PC-9 (cell line): ENCODE results near the gene CSN1S1. TPM values are rescaled to one million over a fixed set of nuclear protein-coding genes. Genes with fewer than 3 reads are reported as not detected.

Experiments used
- BruUV-seq: library from RNA; stranded (reverse); fragments of 400-500 nt; replicated peaks from 2 replicates; lab custom pipeline; 2021; lab: Mats Ljungman, UMichigan
- CTCF ChIA-PET: fragments of 300-600 bp; sonication (Branson Sonifier 250); formaldehyde crosslinking; loops from one replicate; lab custom pipeline; 2022; ENCODE audit warnings: antibody characterized with exemption; lab: Charles Lee
- POLR2A ChIA-PET: fragments of 300-600 bp; sonication (Branson Sonifier 250); formaldehyde crosslinking; loops from one replicate; lab custom pipeline; 2022; ENCODE audit warnings: antibody characterized with exemption; ENCODE audit not compliant: unreplicated experiment; lab: Charles Lee
- DNase-seq, 2 experiments: peaks; one replicate each; pipeline versions ENCODE4 v3.0.0 to v3.0.0-alpha.2; 2015 to 2022; ENCODE audit warnings: mixed read lengths in 1 of 2
- H2AFZ ChIP-seq: fragments of 200-600 bp; sonication (generic); 2 replicates; pipeline ENCODE4 v1.8.1; 2017; ENCODE audit warnings: antibody characterized with exemption
- H3F3A ChIP-seq: fragments of 200-600 bp; sonication (generic); 2 replicates; pipeline ENCODE4 v1.8.1; 2017; ENCODE audit warnings: antibody characterized with exemption, mild to moderate bottlenecking, low read depth; ENCODE audit not compliant: insufficient read depth
- H3K27ac ChIP-seq: fragments of 200-600 bp; sonication (generic); 2 replicates; pipeline ENCODE4 v1.6.1; 2016; ENCODE audit warnings: mixed run types
- H3K27me3 ChIP-seq: fragments of 200-600 bp; sonication (generic); 2 replicates; pipeline ENCODE4 v1.6.1; 2016; ENCODE audit warnings: low read depth, mixed run types; ENCODE audit not compliant: insufficient read depth
- H3K36me3 ChIP-seq: fragments of 200-600 bp; sonication (generic); 2 replicates; pipeline ENCODE4 v1.6.1; 2016; ENCODE audit warnings: low read depth, mixed run types
- H3K4me1 ChIP-seq: fragments of 200-600 bp; sonication (generic); replicated peaks from 2 replicates; pipeline ENCODE4 v1.6.1; 2016; ENCODE audit warnings: mixed run types; ENCODE audit not compliant: insufficient read depth
- H3K4me2 ChIP-seq: fragments of 200-600 bp; sonication (generic); 2 replicates; pipeline ENCODE4 v1.6.1; 2017; ENCODE audit warnings: mixed run types
- H3K4me3 ChIP-seq: fragments of 200-600 bp; sonication (generic); 2 replicates; pipeline ENCODE4 v1.6.1; 2016; ENCODE audit warnings: mixed run types
- H3K79me2 ChIP-seq: fragments of 200-600 bp; sonication (generic); 2 replicates; pipeline ENCODE4 v1.6.1; 2017; ENCODE audit warnings: low read depth, mixed run types
- H3K9me2 ChIP-seq: fragments of 200-600 bp; sonication (generic); 2 replicates; pipeline ENCODE4 v1.8.1; 2017; ENCODE audit warnings: mild to moderate bottlenecking; ENCODE audit not compliant: insufficient read depth
- H3K9me3 ChIP-seq: fragments of 200-600 bp; sonication (generic); 2 replicates; pipeline ENCODE4 v1.8.1; 2016; ENCODE audit warnings: low read depth; ENCODE audit not compliant: insufficient read depth
- H4K20me1 ChIP-seq: fragments of 200-600 bp; sonication (generic); 2 replicates; pipeline ENCODE4 v1.8.1; 2017; ENCODE audit not compliant: insufficient read depth
- EZH2 ChIP-seq: fragments of 200-600 bp; sonication (generic); IDR thresholded peaks from 2 replicates; pipeline ENCODE4 v1.8.0; 2017; ENCODE audit warnings: antibody characterized with exemption, low read depth
- intact Hi-C: fragments of 100-400 bp; cut with micrococcal nuclease; formaldehyde crosslinking; loops from one replicate; pipeline ENCODE4 v1.10.0; 2022; ENCODE audit not compliant: unreplicated experiment
- total RNA-seq: library from RNA; stranded (reverse); gene quantifications from 2 replicates; pipeline ENCODE4 v1.2.3, GENCODE V29; 2021
- TF ChIP-seq, protein P1 (sequence below): fragments of 200-600 bp; sonication (generic); conservative IDR thresholded peaks from 2 replicates; pipeline ENCODE4 v1.6.1; 2017; ENCODE audit warnings: mixed run types, antibody characterized with exemption, mild to moderate bottlenecking, moderate library complexity

CSN1S1 gene
- total RNA-seq, 1 experiment from 2014 or later: not detected

DNA sequence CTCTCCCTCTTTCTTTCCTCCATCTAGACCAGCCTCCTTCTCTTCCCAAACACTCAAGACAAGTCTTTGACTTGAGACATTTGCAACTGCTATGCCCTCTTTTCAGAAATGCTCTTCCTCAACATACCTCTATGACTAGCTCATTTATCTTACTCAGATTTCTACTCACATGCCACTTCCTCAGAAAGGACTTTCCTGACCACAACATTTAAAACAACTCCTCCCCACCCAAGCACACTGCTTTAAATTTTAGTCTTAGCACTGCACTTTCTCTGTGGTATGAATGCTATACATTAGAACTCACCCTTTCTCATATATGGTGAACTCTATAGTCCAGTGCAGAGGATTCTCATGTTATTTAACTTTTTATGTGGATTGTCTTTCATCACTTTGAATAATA lies 42.5 kb upstream of the CSN1S1 start:
- intact Hi-C loops: no loop called here
- no peak overlapping the region for H3K4me3 ChIP-seq
- H3K27me3 ChIP-seq: no peaks in the 10 kb centered on the region
- H3K79me2 ChIP-seq: no peaks in the 10 kb centered on the region
- H2AFZ ChIP-seq: no peak overlapping the region
- TF ChIP-seq, protein P1, sequence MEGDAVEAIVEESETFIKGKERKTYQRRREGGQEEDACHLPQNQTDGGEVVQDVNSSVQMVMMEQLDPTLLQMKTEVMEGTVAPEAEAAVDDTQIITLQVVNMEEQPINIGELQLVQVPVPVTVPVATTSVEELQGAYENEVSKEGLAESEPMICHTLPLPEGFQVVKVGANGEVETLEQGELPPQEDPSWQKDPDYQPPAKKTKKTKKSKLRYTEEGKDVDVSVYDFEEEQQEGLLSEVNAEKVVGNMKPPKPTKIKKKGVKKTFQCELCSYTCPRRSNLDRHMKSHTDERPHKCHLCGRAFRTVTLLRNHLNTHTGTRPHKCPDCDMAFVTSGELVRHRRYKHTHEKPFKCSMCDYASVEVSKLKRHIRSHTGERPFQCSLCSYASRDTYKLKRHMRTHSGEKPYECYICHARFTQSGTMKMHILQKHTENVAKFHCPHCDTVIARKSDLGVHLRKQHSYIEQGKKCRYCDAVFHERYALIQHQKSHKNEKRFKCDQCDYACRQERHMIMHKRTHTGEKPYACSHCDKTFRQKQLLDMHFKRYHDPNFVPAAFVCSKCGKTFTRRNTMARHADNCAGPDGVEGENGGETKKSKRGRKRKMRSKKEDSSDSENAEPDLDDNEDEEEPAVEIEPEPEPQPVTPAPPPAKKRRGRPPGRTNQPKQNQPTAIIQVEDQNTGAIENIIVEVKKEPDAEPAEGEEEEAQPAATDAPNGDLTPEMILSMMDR: no peak
- TF ChIP-seq EZH2: no peak
- ChIA-PET CTCF (no interaction called here), POLR2A (no interaction called here)
- no peak overlapping the region for H3K27ac ChIP-seq
- no peaks in the 10 kb centered on the region for H4K20me1 ChIP-seq
- H3F3A ChIP-seq: no peaks in the 10 kb centered on the region
- H3K4me2 ChIP-seq: no peak overlapping the region
- H3K36me3 ChIP-seq: no peaks in the 10 kb centered on the region
- H3K9me2 ChIP-seq: no peaks in the 10 kb centered on the region
- no peak for DNase-seq
- H3K9me3 ChIP-seq: no peaks in the 10 kb centered on the region
- no peaks in the 10 kb centered on the region for H3K4me1 ChIP-seq
- no TSS peak for BruUV-seq

DNA sequence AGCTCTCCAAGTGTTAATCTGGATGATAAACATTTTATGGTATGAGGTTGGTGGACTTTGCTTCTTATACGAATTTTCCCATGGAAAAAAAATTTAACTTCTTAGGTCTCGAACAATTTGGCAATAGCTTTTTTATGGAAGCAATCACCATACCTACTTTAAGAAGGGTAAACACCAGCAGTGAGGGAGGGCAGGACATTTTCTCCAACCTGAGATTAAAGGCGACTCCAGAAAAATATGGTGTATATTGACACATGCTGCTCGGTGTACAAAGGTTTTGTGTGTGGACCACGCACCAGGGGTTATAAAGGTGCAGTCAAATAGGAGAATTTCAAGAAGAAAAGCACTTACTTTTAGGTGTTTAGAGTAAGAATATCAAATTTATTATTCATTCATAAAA lies 36.7 kb upstream of the CSN1S1 start:
- no peaks in the 10 kb centered on the region for H3K79me2 ChIP-seq
- H3F3A ChIP-seq: no peaks in the 10 kb centered on the region
- H3K4me2 ChIP-seq: no peak overlapping the region
- ChIA-PET CTCF (interaction anchor here (0.6 kb wide), 1 partner anchor 353 kb away, joined by 4 read pairs; no protein-coding TSS in a partner anchor), POLR2A (no interaction called here)
- no peaks in the 10 kb centered on the region for H4K20me1 ChIP-seq
- H3K4me1 ChIP-seq: no peaks in the 10 kb centered on the region
- intact Hi-C loops: no loop called here
- no peak for DNase-seq
- H3K9me3 ChIP-seq: no peaks in the 10 kb centered on the region
- BruUV-seq: no TSS peak
- H3K27ac ChIP-seq: no peak overlapping the region
- H3K27me3 ChIP-seq: no peaks in the 10 kb centered on the region
- H2AFZ ChIP-seq: no peak overlapping the region
- H3K36me3 ChIP-seq: no peaks in the 10 kb centered on the region
- TF ChIP-seq, protein P1: no peak
- TF ChIP-seq EZH2: no peak
- no peaks in the 10 kb centered on the region for H3K9me2 ChIP-seq
- H3K4me3 ChIP-seq: no peak overlapping the region

DNA sequence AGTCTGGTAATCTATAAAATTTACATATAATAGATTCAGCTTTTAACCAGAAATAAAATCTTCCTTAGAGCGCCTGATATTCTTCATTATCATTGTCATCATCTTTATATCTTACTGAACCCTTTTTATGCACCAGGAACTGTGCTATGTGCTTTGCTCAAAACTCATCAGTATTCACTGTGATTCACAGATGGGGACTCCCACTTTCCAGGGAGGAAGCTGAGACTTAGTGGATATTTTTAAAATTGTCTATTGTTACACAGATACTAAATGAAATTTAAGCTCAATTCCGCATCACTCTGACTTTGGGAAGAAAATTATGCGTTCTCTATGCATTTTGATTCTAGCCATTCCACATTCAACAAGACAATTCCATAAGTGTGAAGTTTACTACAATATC lies 36.1 kb upstream of the CSN1S1 start:
- no peaks in the 10 kb centered on the region for H3K36me3 ChIP-seq
- H3K79me2 ChIP-seq: no peaks in the 10 kb centered on the region
- POLR2A ChIA-PET: no interaction called here
- no peak overlapping the region for H3K27ac ChIP-seq
- no peak for DNase-seq
- no peaks in the 10 kb centered on the region for H3K27me3 ChIP-seq
- no peaks in the 10 kb centered on the region for H3K4me1 ChIP-seq
- H3K4me2 ChIP-seq: no peak overlapping the region
- no peak overlapping the region for H3K4me3 ChIP-seq
- CTCF ChIA-PET: interaction anchor here (0.6 kb wide), 1 partner anchor 352 kb away, joined by 4 read pairs; no protein-coding TSS in a partner anchor
- intact Hi-C loops: loop anchor here (5.0 kb wide), 1 partner anchor 613 kb away; no protein-coding TSS in a partner anchor
- no peaks in the 10 kb centered on the region for H3K9me2 ChIP-seq
- H2AFZ ChIP-seq: no peak overlapping the region
- H4K20me1 ChIP-seq: no peaks in the 10 kb centered on the region
- BruUV-seq: no TSS peak
- no peak for TF ChIP-seq EZH2
- TF ChIP-seq, protein P1: no peak
- H3K9me3 ChIP-seq: no peaks in the 10 kb centered on the region
- H3F3A ChIP-seq: no peaks in the 10 kb centered on the region
